ENCODE results near the gene ATN1.

- no peak for TF ChIP-seq TCF7L2 (IDR thresholded peaks at IDR 0.05; ENCODE audit: borderline replicate concordance, low read depth, low read length)
- TF ChIP-seq CTCF (tag by site-specific recombination; IDR thresholded peaks at IDR 0.05), result no peak
- no peak for TF ChIP-seq ZNF664 (tag by site-specific recombination; IDR thresholded peaks at IDR 0.05)
- no peak for TF ChIP-seq PBX3 (CRISPR knock-in tag; IDR thresholded peaks at IDR 0.05)
- TF ChIP-seq KLF1 (tag by site-specific recombination; IDR thresholded peaks at IDR 0.05), result no peak
- TF ChIP-seq ZNF416 (tag by site-specific recombination; IDR thresholded peaks at IDR 0.05), result no peak
- no peak for TF ChIP-seq ZNF138 (tag by site-specific recombination; IDR thresholded peaks at IDR 0.05; ENCODE audit: borderline replicate concordance)
- no peak for TF ChIP-seq ZBTB10 (tag by site-specific recombination; IDR thresholded peaks at IDR 0.05)
- TF ChIP-seq ZNF121 (tag by site-specific recombination; IDR thresholded peaks at IDR 0.05), result no peak
- no peak for TF ChIP-seq SP2 (tag by site-specific recombination; IDR thresholded peaks at IDR 0.05)
- TF ChIP-seq ZBTB21 (tag by site-specific recombination; IDR thresholded peaks at IDR 0.05), result no peak
- no peak for TF ChIP-seq PRDM1 (tag by site-specific recombination; IDR thresholded peaks at IDR 0.05)
Observed at GRCh38 chr12:6923003-6923732, 4.6 kb upstream of the ATN1 start.
